Stimulated activated memory B cell treated with anti-CD40 and anti-IgM and Interleukin-4, amounts not matched to agents 10 μg/mL and 1 μg/mL and 100 μg/mL, for 72 hours (primary cell): ENCODE results near the gene SLC22A5.

Source experiments
- ATAC-seq: fragments of 150-1000 bp; cut with Tn5 transposase; 2 replicates; pipeline ENCODE4 v1.10.0; 2021
- H3K27ac Mint-ChIP-seq: one replicate; pipeline ENCODE4 v1.8.0; 2022; ENCODE audit warnings: mild to moderate bottlenecking, mixed read lengths
- H3K27me3 Mint-ChIP-seq: one replicate; pipeline ENCODE4 v1.8.0; 2022; ENCODE audit warnings: mixed read lengths
- H3K36me3 Mint-ChIP-seq: one replicate; pipeline ENCODE4 v1.8.0; 2022; ENCODE audit warnings: mixed read lengths
- H3K4me1 Mint-ChIP-seq: one replicate; pipeline ENCODE4 v1.8.0; 2022; ENCODE audit warnings: mixed read lengths
- H3K4me3 Mint-ChIP-seq: one replicate; pipeline ENCODE4 v1.8.0; 2022; ENCODE audit warnings: mild to moderate bottlenecking, moderate library complexity, mixed read lengths
- H3K9me3 Mint-ChIP-seq: one replicate; pipeline ENCODE4 v1.8.0; 2022; ENCODE audit warnings: mixed read lengths

SLC22A5 gene

GRCh38 chr5:132355140-132355765 lies 14.3 kb upstream of the SLC22A5 start:
- Mint-ChIP-seq H3K27ac (peak overlapping the region; percentile 65), H3K4me3 (no peak overlapping the region), H3K4me1 (peaks cover 13% of the 10 kb centered on the region), H3K9me3 (peaks cover 4% of the 10 kb centered on the region), H3K27me3 (no peaks in the 10 kb centered on the region), H3K36me3 (peaks cover 36% of the 10 kb centered on the region)
- ATAC-seq = no peak

GRCh38 chr5:132358775-132359174 lies 10.7 kb upstream of the SLC22A5 start:
- Mint-ChIP-seq H3K27ac (no peak overlapping the region), H3K9me3 (peaks cover 4% of the 10 kb centered on the region), H3K4me1 (peaks cover 13% of the 10 kb centered on the region), H3K27me3 (no peaks in the 10 kb centered on the region), H3K4me3 (no peak overlapping the region), H3K36me3 (peaks cover 23% of the 10 kb centered on the region)
- ATAC-seq = no peak

- H3K9me3 Mint-ChIP-seq = no peaks in the 10 kb centered on the region
Measured at GRCh38 chr5:132362086-132362485, 7.4 kb upstream of the SLC22A5 start.

GRCh38 chr5:132363431-132364112 lies 5.9 kb upstream of the SLC22A5 start:
- Mint-ChIP-seq H3K4me1 (no peaks in the 10 kb centered on the region), H3K36me3 (peaks cover 23% of the 10 kb centered on the region), H3K4me3 (no peak overlapping the region), H3K27ac (no peak overlapping the region), H3K9me3 (no peaks in the 10 kb centered on the region), H3K27me3 (no peaks in the 10 kb centered on the region)
- no peak for ATAC-seq

More at GRCh38 chr5:132362086-132362485, 7.4 kb upstream of the SLC22A5 start:
- Mint-ChIP-seq H3K4me1 (no peaks in the 10 kb centered on the region), H3K27me3 (no peaks in the 10 kb centered on the region), H3K4me3 (no peak overlapping the region), H3K27ac (no peak overlapping the region), H3K36me3 (peaks cover 23% of the 10 kb centered on the region)
- no peak for ATAC-seq

- no peak overlapping the region for H3K4me3 Mint-ChIP-seq
- peaks cover 5% of the 10 kb centered on the region for H3K4me1 Mint-ChIP-seq
- no peaks in the 10 kb centered on the region for H3K27me3 Mint-ChIP-seq
- no peak for ATAC-seq
- no peak overlapping the region for H3K27ac Mint-ChIP-seq
- H3K9me3 Mint-ChIP-seq = no peaks in the 10 kb centered on the region
- peaks cover 23% of the 10 kb centered on the region for H3K36me3 Mint-ChIP-seq
Measured at GRCh38 chr5:132364319-132364718, 5.2 kb upstream of the SLC22A5 start.

- no peak for ATAC-seq
- Mint-ChIP-seq H3K27me3 (no peaks in the 10 kb centered on the region), H3K27ac (no peak overlapping the region), H3K4me1 (peaks cover 7% of the 10 kb centered on the region), H3K36me3 (peaks cover 20% of the 10 kb centered on the region), H3K4me3 (no peak overlapping the region), H3K9me3 (no peaks in the 10 kb centered on the region)
Measured at GRCh38 chr5:132365213-132365612, 4.3 kb upstream of the SLC22A5 start.

- peaks cover 24% of the 10 kb centered on the region for H3K4me1 Mint-ChIP-seq
- ATAC-seq = no peak
- no peak overlapping the region for H3K4me3 Mint-ChIP-seq
- no peak overlapping the region for H3K27ac Mint-ChIP-seq
- H3K9me3 Mint-ChIP-seq = no peaks in the 10 kb centered on the region
- no peaks in the 10 kb centered on the region for H3K27me3 Mint-ChIP-seq
- peaks cover 13% of the 10 kb centered on the region for H3K36me3 Mint-ChIP-seq
Measured at GRCh38 chr5:132368186-132368585, 1.3 kb upstream of the SLC22A5 start.

- Mint-ChIP-seq H3K4me3 (peak overlapping the region; percentile 84), H3K36me3 (peaks cover 7% of the 10 kb centered on the region), H3K9me3 (no peaks in the 10 kb centered on the region), H3K4me1 (peaks cover 24% of the 10 kb centered on the region), H3K27me3 (no peaks in the 10 kb centered on the region), H3K27ac (peak overlapping the region; percentile 90)
- ATAC-seq = no peak
Measured at GRCh38 chr5:132369007-132369473, 470 bp upstream of the SLC22A5 start.

- Mint-ChIP-seq H3K36me3 (no peaks in the 10 kb centered on the region), H3K27ac (peak overlapping the region; percentile 90), H3K4me3 (peak overlapping the region; percentile 84), H3K4me1 (peaks cover 24% of the 10 kb centered on the region), H3K27me3 (no peaks in the 10 kb centered on the region), H3K9me3 (no peaks in the 10 kb centered on the region)
- ATAC-seq = no peak
Measured at GRCh38 chr5:132370181-132370970, 866 bp downstream of the SLC22A5 start.

GRCh38 chr5:132370971-132371602 lies 1.6 kb downstream of the SLC22A5 start:
- ATAC-seq = no peak
- Mint-ChIP-seq H3K4me1 (peaks cover 24% of the 10 kb centered on the region), H3K4me3 (peak overlapping the region; percentile 84), H3K27me3 (no peaks in the 10 kb centered on the region), H3K36me3 (no peaks in the 10 kb centered on the region), H3K27ac (peak overlapping the region; percentile 90), H3K9me3 (no peaks in the 10 kb centered on the region)

- Mint-ChIP-seq H3K36me3 (no peaks in the 10 kb centered on the region), H3K27me3 (no peaks in the 10 kb centered on the region), H3K27ac (no peak overlapping the region), H3K4me3 (no peak overlapping the region), H3K4me1 (peaks cover 24% of the 10 kb centered on the region), H3K9me3 (no peaks in the 10 kb centered on the region)
- ATAC-seq = no peak
Measured at GRCh38 chr5:132371603-132371994, 2.1 kb downstream of the SLC22A5 start.

GRCh38 chr5:132372127-132372526 lies 2.6 kb downstream of the SLC22A5 start:
- ATAC-seq = no peak
- Mint-ChIP-seq H3K4me3 (no peak overlapping the region), H3K9me3 (no peaks in the 10 kb centered on the region)

GRCh38 chr5:132372542-132372941 lies 3.0 kb downstream of the SLC22A5 start:
- no peak for ATAC-seq
- H3K27ac Mint-ChIP-seq = no peak overlapping the region
- H3K4me1 Mint-ChIP-seq = peaks cover 24% of the 10 kb centered on the region
- no peaks in the 10 kb centered on the region for H3K9me3 Mint-ChIP-seq
- H3K27me3 Mint-ChIP-seq = no peaks in the 10 kb centered on the region
- no peaks in the 10 kb centered on the region for H3K36me3 Mint-ChIP-seq
- H3K4me3 Mint-ChIP-seq = no peak overlapping the region

More at GRCh38 chr5:132372127-132372526, 2.6 kb downstream of the SLC22A5 start:
- peaks cover 24% of the 10 kb centered on the region for H3K4me1 Mint-ChIP-seq
- H3K36me3 Mint-ChIP-seq = no peaks in the 10 kb centered on the region
- H3K27me3 Mint-ChIP-seq = no peaks in the 10 kb centered on the region
- H3K27ac Mint-ChIP-seq = no peak overlapping the region

- no peak for ATAC-seq
- H3K27ac Mint-ChIP-seq = no peak overlapping the region
- no peak overlapping the region for H3K4me3 Mint-ChIP-seq
- H3K9me3 Mint-ChIP-seq = no peaks in the 10 kb centered on the region
- no peaks in the 10 kb centered on the region for H3K27me3 Mint-ChIP-seq
- H3K4me1 Mint-ChIP-seq = peaks cover 9% of the 10 kb centered on the region
- H3K36me3 Mint-ChIP-seq = peaks cover 11% of the 10 kb centered on the region
Measured at GRCh38 chr5:132375957-132376356, 6.4 kb downstream of the SLC22A5 start.
